SH-SY5Y (cell line): Measurements from ENCODE around the gene GFOD1.

ENCODE experiments used
- GATA2 ChIP-seq: IDR thresholded peaks from 2 replicates; pipeline ENCODE4 v1.6.1; 2011; ENCODE audit warnings: mild to moderate bottlenecking, low read depth, low read length
- GATA3 ChIP-seq: IDR thresholded peaks from 2 replicates; pipeline ENCODE4 v1.6.1; 2011; ENCODE audit warnings: low read depth, mild to moderate bottlenecking, low read length, moderate library complexity

- TF ChIP-seq GATA3: no peak
- TF ChIP-seq GATA2: no peak
Measured at GRCh38 chr6:13438126-13438525, 49.3 kb downstream of the GFOD1 start.
